GM19397 (cell line): ENCODE results near the gene NOS1AP.

Source experiments
- ATAC-seq: cut with Tn5 transposase; IDR thresholded peaks from one replicate; pipeline ENCODE4 v1.9.1; 2021; ENCODE audit warnings: mild to moderate bottlenecking, moderate library complexity; ENCODE audit not compliant: unreplicated experiment

The NOS1AP gene

GRCh38 chr1:162359523-162360236, 290.2 kb downstream of the NOS1AP start:
- no peak for ATAC-seq

- no peak for ATAC-seq
Observed at GRCh38 chr1:162360237-162360873, 290.9 kb downstream of the NOS1AP start.

- no peak for ATAC-seq
Observed at GRCh38 chr1:162360874-162361260, 291.4 kb downstream of the NOS1AP start.

GRCh38 chr1:162361349-162361748, 291.9 kb downstream of the NOS1AP start:
- ATAC-seq, result peak; percentile 54

- no peak for ATAC-seq
Observed at GRCh38 chr1:162363823-162364222, 294.3 kb downstream of the NOS1AP start.

- ATAC-seq, result no peak
Observed at GRCh38 chr1:162364498-162364897, 295.0 kb downstream of the NOS1AP start.

- ATAC-seq, result no peak
Observed at GRCh38 chr1:162365284-162366020, 296.0 kb downstream of the NOS1AP start.

- ATAC-seq, result no peak
Observed at GRCh38 chr1:162366149-162366548, 296.7 kb downstream of the NOS1AP start.

- no peak for ATAC-seq
Observed at GRCh38 chr1:162366671-162367070, 297.2 kb downstream of the NOS1AP start.

GRCh38 chr1:162367073-162367472, 297.6 kb downstream of the NOS1AP start:
- ATAC-seq, result no peak

- no peak for ATAC-seq
Observed at GRCh38 chr1:162367772-162368171, 298.3 kb downstream of the NOS1AP start.

GRCh38 chr1:162368451-162368850, 299.0 kb downstream of the NOS1AP start:
- ATAC-seq, result no peak

- ATAC-seq, result no peak
Observed at GRCh38 chr1:162369571-162369970, 300.1 kb downstream of the NOS1AP start.

- no peak for ATAC-seq
Observed at GRCh38 chr1:162370161-162370560, 300.7 kb downstream of the NOS1AP start.

GRCh38 chr1:162370721-162371120, 301.2 kb downstream of the NOS1AP start:
- no peak for ATAC-seq

- no peak for ATAC-seq
Observed at GRCh38 chr1:162371611-162372010, 302.1 kb downstream of the NOS1AP start.

- ATAC-seq, result no peak
Observed at GRCh38 chr1:162372159-162373071, 302.9 kb downstream of the NOS1AP start.

- ATAC-seq, result no peak
Observed at GRCh38 chr1:162373072-162373427, 303.6 kb downstream of the NOS1AP start.

GRCh38 chr1:162373541-162374260, 304.2 kb downstream of the NOS1AP start:
- ATAC-seq, result no peak

- ATAC-seq, result no peak
Observed at GRCh38 chr1:162374406-162374805, 304.9 kb downstream of the NOS1AP start.
